LNCAP (cell line): ENCODE results near the gene PPP2R5E.

ENCODE experiments used
- CTCF ChIP-seq: fragments of 450-650 bp; IDR thresholded peaks from 2 replicates; pipeline ENCODE4 v1.5.1; 2017; ENCODE audit warnings: mild to moderate bottlenecking

PPP2R5E gene

DNA sequence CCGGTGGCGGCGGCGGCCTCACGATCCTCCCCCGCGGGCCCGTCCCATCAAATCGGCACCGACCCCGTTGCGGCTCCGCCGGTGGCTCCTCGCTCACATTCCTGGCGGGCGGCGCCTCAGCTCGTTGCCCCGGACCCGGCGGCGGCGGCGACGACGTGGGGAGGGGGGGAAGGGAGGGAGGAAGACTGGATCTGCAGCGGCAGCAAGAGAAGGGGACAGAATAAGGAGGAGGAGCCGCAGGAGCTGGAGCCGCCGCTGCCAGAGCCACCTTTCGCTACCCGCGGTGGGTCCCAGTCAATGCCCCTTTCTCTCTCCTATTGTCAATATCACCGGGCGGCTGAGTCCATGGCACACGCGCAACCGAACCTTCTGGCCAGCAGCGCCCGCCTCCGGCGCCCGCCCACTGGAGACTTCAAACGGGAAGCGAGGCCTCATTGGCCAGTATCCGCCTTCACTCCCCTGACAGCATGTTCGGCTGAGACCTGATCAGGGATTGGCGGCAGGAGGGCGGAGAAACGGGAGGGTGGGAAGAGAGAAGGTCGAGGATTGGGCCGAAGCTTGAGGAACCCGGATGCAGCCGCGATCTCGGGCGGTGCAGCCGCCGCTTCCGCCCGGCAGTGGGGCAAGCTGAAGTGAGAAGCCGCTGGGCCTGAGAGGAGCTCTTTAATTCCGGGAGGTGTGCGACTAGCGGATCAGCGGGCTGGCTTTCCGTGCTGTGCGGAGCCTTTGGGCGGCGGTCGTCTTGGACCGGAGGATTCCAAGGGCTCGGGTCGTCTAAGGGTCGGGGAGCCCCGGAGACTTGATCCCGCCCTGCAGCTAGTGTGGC, at the start of gene PPP2R5E:
TSS of gene PPP2R5E (minus strand) at position 378 of the 826 bp plus-strand sequence. CDS start 3,692 bp downstream, outside the sequence.
- no peak for TF ChIP-seq CTCF

GRCh38 chr14:63581491-63581890, 38.3 kb upstream of the PPP2R5E start:
- no peak for TF ChIP-seq CTCF

- no peak for TF ChIP-seq CTCF
Observed at GRCh38 chr14:63578300-63578699, 35.1 kb upstream of the PPP2R5E start.

- no peak for TF ChIP-seq CTCF
Observed at GRCh38 chr14:63573581-63573980, 30.4 kb upstream of the PPP2R5E start.

GRCh38 chr14:63565448-63565847, 22.3 kb upstream of the PPP2R5E start:
- no peak for TF ChIP-seq CTCF

GRCh38 chr14:63564318-63564717, 21.1 kb upstream of the PPP2R5E start:
- no peak for TF ChIP-seq CTCF

GRCh38 chr14:63563370-63564026, 20.3 kb upstream of the PPP2R5E start:
- TF ChIP-seq CTCF, result no peak
